Activated CD4-positive, alpha-beta T cell treated with anti-CD3 and anti-CD28 coated beads, Interleukin-10, Interleukin-2, amounts not matched to agents 100 ng/mL and 50 ng/mL, durations not matched to agents 16 hours and 8 hours (primary cell): ENCODE results near the gene CRY2.
"Not testable (repeated sequence)": the region's sequence is repeated elsewhere in the genome, so short reads cannot be mapped to it uniquely, and the experiment has no call there.

Experiments
- DNase-seq: peaks from one replicate; pipeline ENCODE4 v3.0.0-alpha.2; 2020

CRY2 gene

GRCh38 chr11:45900916-45901617, 53.8 kb downstream of the CRY2 start:
- no peak for DNase-seq

DNA sequence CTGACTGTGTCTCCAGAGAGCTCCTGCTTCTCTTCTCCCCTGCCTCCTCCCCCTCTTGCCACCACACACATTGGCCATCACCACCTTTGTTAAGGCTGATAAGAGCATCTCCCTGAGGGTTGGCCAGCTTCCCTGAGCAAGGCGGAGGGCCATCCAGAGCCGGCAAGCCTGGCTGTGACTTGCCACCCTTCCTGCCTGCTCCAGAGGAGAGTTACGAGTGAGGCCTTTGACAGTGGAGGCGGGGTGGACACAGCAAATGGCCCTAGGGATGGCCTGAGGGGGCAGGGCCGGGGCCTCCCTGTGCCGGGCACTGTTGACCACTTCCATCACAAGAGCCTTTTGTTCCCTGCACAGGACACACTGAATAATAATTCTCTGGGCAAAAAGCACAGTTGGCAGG, 54.4 kb downstream of the CRY2 start:
- no peak for DNase-seq

DNA sequence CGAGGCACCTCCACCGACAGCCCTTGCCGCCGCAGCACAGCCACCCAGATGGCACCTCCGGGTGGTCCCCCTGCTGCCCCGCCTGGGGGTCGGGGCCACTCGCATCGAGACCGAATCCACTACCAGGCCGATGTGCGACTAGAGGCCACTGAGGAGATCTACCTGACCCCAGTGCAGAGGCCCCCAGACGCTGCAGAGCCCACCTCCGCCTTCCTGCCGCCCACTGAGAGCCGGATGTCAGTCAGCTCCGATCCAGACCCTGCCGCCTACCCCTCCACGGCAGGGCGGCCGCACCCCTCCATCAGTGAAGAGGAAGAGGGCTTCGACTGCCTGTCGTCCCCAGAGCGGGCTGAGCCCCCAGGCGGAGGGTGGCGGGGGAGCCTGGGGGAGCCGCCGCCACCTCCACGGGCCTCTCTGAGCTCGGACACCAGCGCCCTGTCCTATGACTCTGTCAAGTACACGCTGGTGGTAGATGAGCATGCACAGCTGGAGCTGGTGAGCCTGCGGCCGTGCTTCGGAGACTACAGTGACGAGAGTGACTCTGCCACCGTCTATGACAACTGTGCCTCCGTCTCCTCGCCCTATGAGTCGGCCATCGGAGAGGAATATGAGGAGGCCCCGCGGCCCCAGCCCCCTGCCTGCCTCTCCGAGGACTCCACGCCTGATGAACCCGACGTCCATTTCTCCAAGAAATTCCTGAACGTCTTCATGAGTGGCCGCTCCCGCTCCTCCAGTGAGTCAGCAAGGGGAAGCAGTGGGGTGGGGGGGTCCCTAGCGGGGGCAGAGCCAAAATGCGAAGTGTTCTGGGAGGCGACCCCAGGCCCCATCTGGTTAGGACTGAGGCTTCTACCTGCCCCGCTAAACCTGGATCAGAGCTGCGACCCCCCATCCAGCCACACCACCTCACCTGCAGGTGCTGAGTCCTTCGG, 55.4 kb downstream of the CRY2 start:
- no peak for DNase-seq

DNA sequence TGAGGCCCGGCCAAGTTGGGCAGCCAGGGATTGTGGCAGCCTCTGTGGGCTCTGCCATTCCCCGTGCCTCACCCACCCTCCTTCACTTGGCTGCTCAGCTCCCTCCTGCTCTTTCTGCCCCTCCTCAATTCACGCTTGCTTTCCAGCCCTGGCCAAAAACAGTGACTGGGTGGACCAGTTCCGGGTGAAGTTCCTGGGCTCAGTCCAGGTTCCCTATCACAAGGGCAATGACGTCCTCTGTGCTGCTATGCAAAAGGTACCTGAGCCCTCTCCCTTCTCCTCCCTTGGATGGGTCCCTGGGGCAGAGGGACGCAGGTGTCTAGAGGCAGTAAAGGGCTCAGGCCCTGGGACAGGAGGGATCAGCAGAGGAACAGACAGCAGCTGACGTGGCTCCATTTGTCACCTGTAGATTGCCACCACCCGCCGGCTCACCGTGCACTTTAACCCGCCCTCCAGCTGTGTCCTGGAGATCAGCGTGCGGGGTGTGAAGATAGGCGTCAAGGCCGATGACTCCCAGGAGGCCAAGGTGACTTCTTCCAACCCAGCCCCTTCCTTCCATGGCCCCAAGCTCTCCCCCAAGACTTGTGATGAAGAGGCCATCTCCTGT, 57.1 kb downstream of the CRY2 start:
- no peak for DNase-seq

GRCh38 chr11:45905095-45905494, 57.8 kb downstream of the CRY2 start:
- DNase-seq: no peak

- not testable (repeated sequence) for DNase-seq
Measured at GRCh38 chr11:45905576-45905975, 58.3 kb downstream of the CRY2 start.

- no peak for DNase-seq
Measured at GRCh38 chr11:45906096-45906682, 58.9 kb downstream of the CRY2 start.

- DNase-seq: no peak
Measured at GRCh38 chr11:45906965-45907611, 59.8 kb downstream of the CRY2 start, which contains the start of gene FREY1. FREY1 (minus strand) TSS chr11:45907271; CDS start chr11:45907245, 26 bp downstream.

GRCh38 chr11:45907911-45908370, 60.7 kb downstream of the CRY2 start:
- DNase-seq: no peak

DNA sequence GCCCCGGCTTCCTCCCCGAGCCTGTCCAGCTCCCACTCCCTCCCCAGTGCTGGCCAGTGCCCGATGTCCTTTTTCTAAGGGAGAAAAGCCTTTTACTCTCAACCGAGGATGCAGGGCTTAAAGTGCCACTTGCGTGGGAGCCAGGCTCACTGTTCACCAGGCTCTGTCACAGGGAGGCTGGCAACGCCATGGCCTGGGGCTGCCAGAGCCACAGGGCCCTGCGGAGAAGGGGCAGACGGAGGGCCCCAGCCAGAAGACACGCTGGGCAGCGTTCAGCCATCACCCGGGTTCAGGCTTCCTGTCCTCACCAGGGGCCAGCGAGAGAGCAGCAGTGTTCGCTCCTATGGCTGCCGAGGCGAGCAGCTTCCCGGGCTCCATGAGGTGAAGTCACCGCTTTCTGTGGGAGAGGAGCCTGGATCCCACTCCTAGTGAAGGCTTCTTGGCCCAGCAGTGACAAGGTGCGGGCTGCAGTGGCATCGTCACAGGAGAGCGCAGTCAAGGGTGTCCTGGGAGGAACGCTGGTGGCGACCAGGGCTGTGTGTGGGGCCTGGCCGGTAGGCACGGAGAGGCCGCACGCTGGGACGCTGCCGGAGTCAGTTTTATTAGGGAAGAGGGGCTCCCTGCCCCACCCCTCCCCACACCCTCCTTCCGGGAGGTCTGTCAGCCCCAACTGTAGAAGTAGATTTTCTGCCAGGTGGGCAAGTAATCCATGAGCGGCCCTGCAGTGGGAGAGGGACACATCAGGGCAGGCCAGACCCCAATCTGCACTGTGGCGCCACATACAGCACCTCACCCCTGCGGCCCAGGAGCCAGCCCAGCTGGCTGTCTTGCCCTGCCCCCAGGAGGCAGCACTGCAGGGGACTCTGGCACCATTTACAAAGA, 62.6 kb downstream of the CRY2 start:
- DNase-seq: no peak

- no peak for DNase-seq
Measured at GRCh38 chr11:45910623-45911022, 63.3 kb downstream of the CRY2 start.

DNA sequence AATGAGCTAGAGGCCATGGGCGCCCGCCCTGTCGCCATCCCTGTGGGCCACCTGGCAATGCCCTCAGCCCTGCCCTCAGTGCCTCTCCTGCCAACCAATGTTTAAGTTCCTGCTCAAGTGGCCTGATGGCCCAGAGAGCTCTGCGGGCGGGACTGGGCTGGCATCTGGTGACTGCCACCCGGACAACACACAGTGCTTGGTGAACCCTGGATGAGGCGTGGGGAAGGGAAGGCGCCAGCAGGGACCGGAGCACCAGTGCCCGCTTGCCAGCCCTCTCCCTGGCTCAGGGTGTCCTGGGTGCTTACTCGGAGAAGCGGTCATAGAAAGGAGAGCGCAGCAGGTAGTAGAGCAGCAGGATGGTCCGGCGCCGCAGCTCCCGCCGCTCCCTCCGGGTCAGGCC, 66.2 kb downstream of the CRY2 start:
- no peak for DNase-seq

GRCh38 chr11:45913942-45914635, 66.8 kb downstream of the CRY2 start:
- no peak for DNase-seq

GRCh38 chr11:45915446-45915845, 68.2 kb downstream of the CRY2 start:
- DNase-seq: no peak

DNA sequence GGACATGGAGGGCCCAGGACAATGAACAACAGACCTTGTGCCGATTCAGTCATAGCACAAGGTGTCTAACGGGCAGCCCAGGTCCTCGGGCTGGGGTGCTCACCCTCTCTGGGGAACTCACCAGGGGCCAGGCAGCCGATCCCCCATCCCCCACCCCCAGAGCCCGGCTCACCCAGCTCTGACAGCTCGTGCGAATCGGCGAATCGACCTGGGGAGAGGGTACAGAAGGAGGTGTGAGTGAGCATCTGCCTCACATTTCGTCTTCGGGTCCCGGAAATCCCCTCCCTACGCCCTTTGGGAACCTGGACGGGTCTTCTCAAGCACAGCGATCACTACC, 70.0 kb downstream of the CRY2 start:
- no peak for DNase-seq

GRCh38 chr11:45917623-45918330, 70.5 kb downstream of the CRY2 start, which contains the start of gene PEX16:
PEX16 (minus strand) TSS chr11:45917877; CDS start chr11:45917811, 66 bp downstream.
- DNase-seq: peak; percentile 99

GRCh38 chr11:45918331-45918941, 71.2 kb downstream of the CRY2 start:
- DNase-seq: peak; percentile 77

- no peak for DNase-seq
Measured at GRCh38 chr11:45918962-45919675, 71.8 kb downstream of the CRY2 start.
